CD4-positive, alpha-beta T cell (primary cell): ENCODE results near the gene SLC35C1. TPM values are rescaled to one million over a fixed set of nuclear protein-coding genes. Genes with fewer than 3 reads are reported as not detected.

Source experiments
- ATAC-seq: fragments of 200-7000 bp; cut with Tn5 transposase; one replicate; pipeline ENCODE4 v1.10.0; 2022; ENCODE audit warnings: mild to moderate bottlenecking; ENCODE audit not compliant: poor library complexity
- CTCF ChIA-PET: fragments of 350-600 bp; sonication (Branson Sonifier 250); formaldehyde crosslinking; loops from one replicate; lab custom pipeline; 2021; ENCODE audit warnings: antibody characterized with exemption, inconsistent platforms; lab: Charles Lee
- POLR2A ChIA-PET: fragments of 350-600 bp; sonication (Branson Sonifier 250); formaldehyde crosslinking; loops from one replicate; lab custom pipeline; 2021; ENCODE audit warnings: antibody characterized with exemption, inconsistent platforms; lab: Charles Lee
- DNase-seq, 14 experiments: peaks; one replicate each; pipeline ENCODE4 v3.0.0-alpha.2; 2013 to 2020; ENCODE audit warnings: mixed read lengths in 2 of 14
- H3K27ac ChIP-seq, 2 donors: one replicate each; pipeline versions ENCODE4 v1.5.1 to v1.7.0; 2013; ENCODE audit warnings: low read length in 2 of 2, low read depth in 1 of 2, mild to moderate bottlenecking in 1 of 2
- H3K27me3 ChIP-seq, 2 experiments: 1 replicate in 1 of 2; 2 replicates in 1 of 2; pipeline versions ENCODE4 v1.6.1 to v1.7.0; 2013; ENCODE audit warnings: low read length in 2 of 2, control low read depth in 1 of 2, mild to moderate bottlenecking in 1 of 2, moderate library complexity in 1 of 2; ENCODE audit not compliant: insufficient read depth in 2 of 2, control insufficient read depth in 1 of 2
- H3K36me3 ChIP-seq: one replicate; pipeline ENCODE4 v1.6.1; 2013; ENCODE audit warnings: low read length, control low read depth; ENCODE audit not compliant: insufficient read depth
- H3K4me1 ChIP-seq: one replicate; pipeline ENCODE4 v1.6.1; 2013; ENCODE audit warnings: low read length, control low read depth; ENCODE audit not compliant: insufficient read depth
- H3K4me3 ChIP-seq: one replicate; pipeline ENCODE4 v1.5.1; 2013; ENCODE audit warnings: mild to moderate bottlenecking, low read length, moderate library complexity
- H3K9me3 ChIP-seq, 2 experiments: 1 replicate in 1 of 2; 2 replicates in 1 of 2; pipeline versions ENCODE4 v1.6.1 to v1.7.0; 2013; ENCODE audit warnings: low read length in 2 of 2, mild to moderate bottlenecking in 2 of 2, control low read depth in 1 of 2, moderate library complexity in 1 of 2; ENCODE audit not compliant: control insufficient read depth in 1 of 2, insufficient read depth in 1 of 2
- H3K27ac Mint-ChIP-seq: one replicate; pipeline ENCODE4 v1.8.0; 2020; ENCODE audit warnings: mixed read lengths
- H3K27me3 Mint-ChIP-seq: one replicate; pipeline ENCODE4 v1.8.0; 2021; ENCODE audit warnings: mixed read lengths
- H3K36me3 Mint-ChIP-seq: one replicate; pipeline ENCODE4 v1.8.0; 2021; ENCODE audit warnings: low read depth, mixed read lengths
- H3K4me1 Mint-ChIP-seq: one replicate; pipeline ENCODE4 v1.8.0; 2021; ENCODE audit warnings: low read depth, mixed read lengths
- H3K4me3 Mint-ChIP-seq: one replicate; pipeline ENCODE4 v1.8.0; 2020; ENCODE audit warnings: mild to moderate bottlenecking, mixed read lengths
- H3K9me3 Mint-ChIP-seq: one replicate; pipeline ENCODE4 v1.8.0; 2020; ENCODE audit warnings: mixed read lengths
- intact Hi-C, 2 experiments: fragments of 100-400 bp; cut with DNase I in 1 of 2; cut with micrococcal nuclease in 1 of 2; formaldehyde crosslinking; loops; one replicate each; pipeline versions ENCODE4 v1.15.1 to v1.9.0; 2023 to 2025; cut with DNase I, micrococcal nuclease
- total RNA-seq, 174 experiments: library from RNA in 2 of 174; stranded (reverse) in 2 of 174; gene quantifications; one replicate each; pipeline ENCODE4 v1.2.3 and lab custom pipeline; 2021 to 2026
- TF ChIP-seq, protein P1 (sequence below): fragments of 200-600 bp; IDR thresholded peaks from one replicate; pipeline ENCODE4 v1.8.0; 2022; ENCODE audit warnings: antibody characterized with exemption, mild to moderate bottlenecking

The SLC35C1 gene
- total RNA-seq, 2 experiments from 2014 or later, result 4.4 to 4.9 TPM

DNA sequence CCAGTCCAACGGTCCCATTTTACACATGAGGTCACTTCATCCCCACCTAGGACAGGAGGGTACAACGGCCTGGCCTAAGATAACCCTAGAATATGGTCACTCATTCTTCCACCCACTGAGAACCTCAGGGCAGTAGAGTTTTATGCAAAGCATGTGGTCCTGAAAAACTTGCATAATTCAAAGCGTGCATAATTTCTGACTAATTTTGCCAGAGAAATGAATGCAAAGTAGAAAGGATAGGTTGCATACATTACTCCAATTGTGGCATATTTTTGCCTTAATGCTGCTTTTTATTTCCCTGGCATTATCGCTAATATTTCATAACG, 32.5 kb upstream of the SLC35C1 start:
- intact Hi-C loops, result loop anchor here (1.0 to 5.0 kb wide), 4 partner anchors 30 to 432 kb away; no protein-coding TSS in a partner anchor
- Histone ChIP-seq H3K4me1 (peaks cover 29% of the 10 kb centered on the region), H3K27me3 (no peaks in the 10 kb centered on the region), H3K27ac (peak overlapping the region in 1 of 2 donors; percentile 5), H3K4me3 (no peak overlapping the region), H3K9me3 (no peaks in the 10 kb centered on the region), H3K36me3 (no peaks in the 10 kb centered on the region)
- Mint-ChIP-seq H3K9me3 (no peaks in the 10 kb centered on the region), H3K27me3 (no peaks in the 10 kb centered on the region), H3K4me1 (peaks cover 26% of the 10 kb centered on the region), H3K27ac (no peak overlapping the region), H3K4me3 (peak overlapping the region; percentile 90), H3K36me3 (no peaks in the 10 kb centered on the region)
- ChIA-PET CTCF (interaction anchor here (1.3 to 1.7 kb wide), 11 partner anchors 10 to 401 kb away, joined by 4 to 14 read pairs (median 8); partner anchors contain the start of genes CRY2 and SLC35C1), POLR2A (interaction anchor here (0.9 to 1.9 kb wide), 4 partner anchors 32 to 193 kb away, joined by 3 to 23 read pairs (median 6); partner anchors contain the start of genes CRY2, PEX16 and SLC35C1)
- TF ChIP-seq, protein P1, sequence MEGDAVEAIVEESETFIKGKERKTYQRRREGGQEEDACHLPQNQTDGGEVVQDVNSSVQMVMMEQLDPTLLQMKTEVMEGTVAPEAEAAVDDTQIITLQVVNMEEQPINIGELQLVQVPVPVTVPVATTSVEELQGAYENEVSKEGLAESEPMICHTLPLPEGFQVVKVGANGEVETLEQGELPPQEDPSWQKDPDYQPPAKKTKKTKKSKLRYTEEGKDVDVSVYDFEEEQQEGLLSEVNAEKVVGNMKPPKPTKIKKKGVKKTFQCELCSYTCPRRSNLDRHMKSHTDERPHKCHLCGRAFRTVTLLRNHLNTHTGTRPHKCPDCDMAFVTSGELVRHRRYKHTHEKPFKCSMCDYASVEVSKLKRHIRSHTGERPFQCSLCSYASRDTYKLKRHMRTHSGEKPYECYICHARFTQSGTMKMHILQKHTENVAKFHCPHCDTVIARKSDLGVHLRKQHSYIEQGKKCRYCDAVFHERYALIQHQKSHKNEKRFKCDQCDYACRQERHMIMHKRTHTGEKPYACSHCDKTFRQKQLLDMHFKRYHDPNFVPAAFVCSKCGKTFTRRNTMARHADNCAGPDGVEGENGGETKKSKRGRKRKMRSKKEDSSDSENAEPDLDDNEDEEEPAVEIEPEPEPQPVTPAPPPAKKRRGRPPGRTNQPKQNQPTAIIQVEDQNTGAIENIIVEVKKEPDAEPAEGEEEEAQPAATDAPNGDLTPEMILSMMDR, result no peak
- no peak for ATAC-seq
- no peak for DNase-seq

DNA sequence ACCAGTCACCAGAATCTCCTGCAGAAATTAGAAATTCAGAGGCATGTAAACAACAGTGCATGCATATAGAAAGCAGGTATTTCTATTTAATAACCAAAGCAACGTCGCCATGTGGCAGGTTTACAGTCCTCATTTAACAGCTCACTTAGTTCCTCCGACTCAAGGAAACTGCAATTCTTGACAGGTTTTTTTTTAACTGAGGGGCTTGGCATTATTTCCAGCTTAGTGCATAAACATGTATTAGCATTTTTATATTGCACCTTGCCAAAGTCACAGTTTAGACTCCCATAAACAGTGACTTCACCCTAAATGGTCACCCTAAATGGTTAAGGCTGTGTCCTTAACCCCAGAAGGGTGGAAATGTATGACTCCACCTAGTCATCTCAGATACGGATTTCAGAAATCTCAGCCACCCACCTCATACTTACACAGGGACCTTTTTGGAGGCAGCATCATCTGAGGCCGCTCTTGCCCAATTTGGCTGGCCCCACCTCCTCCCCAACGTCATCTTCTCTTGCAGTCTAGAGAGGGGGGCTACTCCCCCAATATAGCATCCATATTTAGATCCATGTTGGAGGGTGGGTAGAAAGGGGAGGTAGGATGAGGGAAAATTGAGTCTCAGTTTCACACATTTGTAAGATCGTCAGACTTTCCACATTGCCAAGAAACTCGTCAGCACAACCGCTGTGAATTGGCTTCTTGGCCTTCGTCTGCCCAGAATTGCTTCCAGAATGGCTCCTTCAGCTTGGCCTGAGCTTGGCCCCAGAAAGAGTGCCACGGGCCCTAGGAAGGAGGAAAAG, 31.8 kb upstream of the SLC35C1 start:
- H3K4me3 ChIP-seq, result no peak overlapping the region
- H3K27me3 ChIP-seq, result no peaks in the 10 kb centered on the region
- TF ChIP-seq, protein P1, result no peak
- DNase-seq (no peak), ATAC-seq (no peak)
- Mint-ChIP-seq H3K9me3 (no peaks in the 10 kb centered on the region), H3K27ac (no peak overlapping the region), H3K4me1 (peaks cover 26% of the 10 kb centered on the region), H3K36me3 (no peaks in the 10 kb centered on the region), H3K27me3 (no peaks in the 10 kb centered on the region), H3K4me3 (peak overlapping the region; percentile 90)
- POLR2A ChIA-PET, result no interaction called here
- no peaks in the 10 kb centered on the region for H3K36me3 ChIP-seq
- H3K27ac ChIP-seq, result peak overlapping the region in 1 of 2 donors; percentile 5
- CTCF ChIA-PET, result no interaction called here
- H3K9me3 ChIP-seq, result no peaks in the 10 kb centered on the region
- H3K4me1 ChIP-seq, result peaks cover 29% of the 10 kb centered on the region
- intact Hi-C loops, result loop anchor here (1.0 to 5.0 kb wide), 4 partner anchors 29 to 433 kb away; no protein-coding TSS in a partner anchor

DNA sequence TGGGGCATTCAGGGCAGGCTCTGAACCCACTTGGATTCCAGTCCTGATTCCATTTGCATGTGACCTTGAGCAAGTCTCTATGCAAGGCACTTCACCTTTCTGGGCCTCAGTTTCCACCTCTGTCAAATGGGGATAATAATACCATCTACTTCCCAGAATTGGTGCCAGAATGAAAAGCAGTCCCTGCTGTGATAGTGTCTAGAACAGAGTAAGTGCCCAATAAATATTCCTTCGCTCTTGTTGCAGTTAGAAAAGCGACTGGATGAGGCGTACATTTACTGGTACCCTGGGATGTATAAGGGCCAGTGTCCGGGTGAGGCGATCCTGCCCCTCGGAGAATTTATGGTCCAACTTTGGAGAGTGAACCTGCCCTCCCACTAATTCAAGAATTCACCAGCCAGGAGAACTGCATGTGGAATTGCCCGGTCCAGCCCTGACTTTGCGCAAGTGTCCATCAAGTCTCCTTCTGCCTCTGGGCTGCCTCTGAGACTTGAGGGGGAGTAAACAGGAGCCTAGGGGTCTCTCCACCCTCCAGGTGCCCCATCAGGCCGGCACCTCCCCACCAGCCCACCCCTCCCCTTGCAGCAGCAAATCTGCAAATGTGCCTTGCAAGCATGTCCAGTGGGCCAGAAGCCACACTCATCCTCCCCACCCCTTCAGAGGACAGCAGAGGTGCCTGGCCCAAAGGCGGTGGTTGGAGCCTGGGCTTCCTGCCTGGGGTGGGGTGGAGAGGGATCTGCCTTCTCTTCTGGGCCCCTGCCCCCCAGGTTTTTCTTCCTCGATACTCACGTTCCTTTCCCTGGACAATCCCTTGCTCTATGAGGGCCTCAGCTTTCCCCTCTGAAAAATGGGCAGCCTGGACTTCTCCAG, 30.9 kb upstream of the SLC35C1 start:
- DNase-seq (no peak), ATAC-seq (no peak)
- TF ChIP-seq, protein P1, result no peak
- no peaks in the 10 kb centered on the region for H3K27me3 Mint-ChIP-seq
- Histone ChIP-seq H3K27me3 (no peaks in the 10 kb centered on the region), H3K36me3 (no peaks in the 10 kb centered on the region), H3K27ac (no peak overlapping the region), H3K9me3 (no peaks in the 10 kb centered on the region), H3K4me3 (no peak overlapping the region), H3K4me1 (peaks cover 29% of the 10 kb centered on the region)
- no peaks in the 10 kb centered on the region for H3K9me3 Mint-ChIP-seq
- no peak overlapping the region for H3K27ac Mint-ChIP-seq
- peaks cover 26% of the 10 kb centered on the region for H3K4me1 Mint-ChIP-seq
- ChIA-PET CTCF (no interaction called here), POLR2A (no interaction called here)
- no peaks in the 10 kb centered on the region for H3K36me3 Mint-ChIP-seq
- no peak overlapping the region for H3K4me3 Mint-ChIP-seq
- intact Hi-C loops, result loop anchor here (5.0 kb wide), 2 partner anchors 233 to 432 kb away; no protein-coding TSS in a partner anchor
